ENCODE results near the gene SIAE. TPM values are rescaled to one million over a fixed set of nuclear protein-coding genes. Genes with fewer than 3 reads are reported as not detected.

The SIAE gene
- total and polyA plus RNA-seq, 2 of the 8 experiments (the other 6 are each of a cell fraction or from before 2014, with no cell fraction given): 2.3 to 3.7 TPM

GRCh38 chr11:124661553-124661952 lies 12.0 kb downstream of the SIAE start (continued):
- TF ChIP-seq TAF1 (IDR thresholded peaks at IDR 0.05; ENCODE audit: low read depth, low read length): no peak
- no peak for TF ChIP-seq EP300 (IDR thresholded peaks at IDR 0.05; ENCODE audit: borderline replicate concordance in 1 of 2, low read depth in 2 of 2, low read length in 2 of 2)
